Activated T-cell treated with anti-CD3 and anti-CD28 coated beads for 4 hours (primary cell): ENCODE data around the gene WFDC1.
"Not testable (repeated sequence)": the region's sequence is repeated elsewhere in the genome, so short reads cannot be mapped to it uniquely, and the experiment has no call there.

Experiments
- DNase-seq: peaks from one replicate; pipeline ENCODE4 v3.0.0-alpha.2; 2020

Gene WFDC1

DNA sequence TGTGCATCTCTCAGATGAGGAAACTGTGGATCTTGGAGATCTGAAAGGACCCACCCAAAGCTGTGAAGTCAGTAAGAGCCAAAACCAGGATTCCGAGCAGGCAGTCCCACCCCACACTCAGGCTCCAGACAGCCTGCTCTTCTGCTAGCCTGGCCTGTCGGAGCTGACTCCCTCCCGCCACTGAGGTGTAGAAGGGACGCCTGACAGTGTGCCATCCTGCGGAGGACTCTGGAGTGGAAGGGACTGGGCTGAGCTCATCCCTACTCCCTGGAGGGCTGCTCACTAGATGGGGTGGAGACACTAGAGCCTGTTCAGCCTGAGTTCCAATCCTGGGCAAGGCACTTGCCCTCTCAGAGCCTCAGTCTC is 36.0 kb downstream of the WFDC1 start:
- DNase-seq, result no peak

DNA sequence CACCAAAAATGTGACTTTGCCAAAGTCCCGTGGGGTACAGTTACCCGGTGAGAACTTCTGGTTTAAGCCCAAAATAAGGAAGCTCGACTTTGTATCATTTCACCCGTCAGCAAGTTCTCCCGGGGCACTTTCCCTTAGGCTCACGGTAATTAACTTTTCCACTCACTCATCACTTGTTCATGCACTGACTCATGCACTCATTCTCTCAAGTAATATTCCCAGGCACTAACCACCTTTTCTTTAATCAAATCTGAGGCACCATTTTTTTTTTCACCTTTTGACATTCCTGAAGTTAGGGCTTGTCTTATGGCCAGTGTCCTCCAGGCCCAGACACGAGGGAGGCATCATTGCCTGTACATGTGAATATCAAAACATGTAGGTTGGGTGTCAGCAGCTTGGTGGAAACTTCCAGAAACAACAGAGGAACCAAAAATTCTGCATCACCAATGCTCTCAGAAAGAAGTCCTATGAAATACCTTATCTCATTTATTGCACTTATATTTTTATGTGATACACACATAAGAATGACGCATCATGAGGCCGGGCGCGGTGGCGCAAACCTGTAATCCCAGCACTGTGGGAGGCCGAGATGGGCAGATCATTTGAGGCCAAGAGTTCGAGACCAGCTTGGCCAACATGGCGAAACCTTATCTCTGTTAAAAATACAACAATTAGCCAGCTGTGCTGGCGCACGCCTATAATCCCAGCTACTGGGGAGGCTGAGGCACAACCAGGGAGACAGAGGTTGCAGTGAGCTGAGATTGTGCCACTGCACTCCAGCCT is 37.5 kb downstream of the WFDC1 start:
- DNase-seq, result no peak

DNA sequence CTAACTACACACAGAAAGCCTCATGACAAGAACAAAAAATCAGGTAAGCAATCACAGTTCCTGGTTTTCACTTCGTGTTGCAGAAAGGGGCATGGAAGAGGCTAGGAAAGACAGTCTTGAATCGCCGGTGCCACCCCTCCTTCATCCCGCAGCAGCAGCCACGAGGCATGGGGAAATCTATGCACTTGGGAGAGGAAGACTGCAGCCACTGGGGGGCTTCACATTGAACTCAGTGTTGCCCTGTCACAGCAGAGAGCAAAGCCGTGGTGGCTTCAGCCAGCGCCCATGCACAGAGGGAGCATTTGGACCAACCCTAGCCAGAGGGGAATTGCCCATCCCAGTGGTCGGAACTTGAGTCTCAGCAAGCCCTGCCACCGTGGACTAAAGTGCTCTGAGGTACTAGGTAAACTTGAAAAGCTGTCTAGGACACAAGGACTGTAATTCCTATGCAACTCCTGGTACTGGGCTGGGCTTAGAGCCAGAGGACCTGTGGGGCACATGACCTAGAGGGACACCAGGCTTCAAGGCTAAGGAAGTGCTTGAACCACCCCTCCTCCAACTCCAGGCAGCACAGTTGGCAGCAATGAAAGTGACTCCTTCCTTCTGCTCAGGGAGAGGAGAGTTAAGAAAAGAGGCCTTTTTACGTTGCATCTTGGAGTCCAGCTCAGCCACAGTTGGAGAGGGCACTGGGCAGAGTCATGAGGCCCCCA is 38.5 kb downstream of the WFDC1 start:
- DNase-seq, result no peak

DNA sequence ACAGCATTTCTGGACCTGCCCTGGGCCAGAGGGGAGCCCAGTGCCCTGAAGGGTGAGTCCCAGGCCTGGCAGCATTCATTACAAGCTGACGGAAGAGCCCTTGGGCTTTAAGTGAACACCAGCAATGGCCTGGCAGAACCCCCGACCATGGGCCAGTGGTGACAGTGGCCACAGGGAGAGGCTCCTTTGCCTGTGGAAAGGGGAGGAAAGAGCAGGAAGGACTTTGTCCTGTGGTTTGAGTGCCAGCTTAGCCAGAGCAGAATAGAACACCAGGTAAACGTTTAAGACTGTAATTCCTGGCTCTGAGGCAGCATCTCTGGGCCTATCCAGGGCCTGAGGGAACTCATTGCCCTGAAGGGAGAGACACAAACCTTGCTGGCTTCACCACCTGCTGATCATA is 39.4 kb downstream of the WFDC1 start:
- no peak for DNase-seq

DNA sequence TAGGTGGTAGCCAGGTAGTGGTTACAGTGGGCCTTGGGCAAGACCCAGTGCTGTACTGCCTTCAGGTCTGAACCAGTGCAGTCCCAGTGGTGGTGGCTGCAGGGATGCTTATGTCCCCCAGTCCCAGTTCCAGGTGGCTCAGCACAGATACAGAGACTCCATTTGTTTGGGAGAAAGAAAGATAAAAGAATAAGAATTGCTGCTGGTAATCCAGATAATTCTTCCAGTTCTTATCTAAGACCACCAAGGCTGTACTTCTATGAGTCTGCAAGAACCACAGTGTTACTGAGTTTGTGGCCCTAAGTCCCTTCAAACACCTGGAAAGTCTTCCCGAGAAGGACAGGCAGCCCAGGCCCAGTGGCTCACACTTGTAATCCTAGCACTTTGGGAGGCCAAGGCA is 39.8 kb downstream of the WFDC1 start:
- DNase-seq, result no peak

DNA sequence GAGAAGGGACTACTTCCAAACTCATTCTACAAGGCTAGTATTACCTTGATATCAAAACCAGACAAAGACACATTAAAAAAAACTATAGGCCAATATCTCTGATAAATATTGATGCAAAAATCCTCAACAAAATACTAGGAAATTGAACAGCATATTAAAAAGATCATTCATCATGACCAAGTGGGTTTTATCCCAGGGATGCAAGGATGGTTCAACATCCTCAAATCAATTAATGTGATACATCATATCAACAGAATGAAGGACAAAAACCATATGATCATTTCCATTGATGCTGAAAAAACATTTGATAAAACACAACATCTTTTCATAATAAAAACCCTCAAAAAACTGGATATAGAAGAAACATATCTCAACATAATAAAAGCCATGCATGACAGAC is 42.6 kb downstream of the WFDC1 start:
- not testable (repeated sequence) for DNase-seq

DNA sequence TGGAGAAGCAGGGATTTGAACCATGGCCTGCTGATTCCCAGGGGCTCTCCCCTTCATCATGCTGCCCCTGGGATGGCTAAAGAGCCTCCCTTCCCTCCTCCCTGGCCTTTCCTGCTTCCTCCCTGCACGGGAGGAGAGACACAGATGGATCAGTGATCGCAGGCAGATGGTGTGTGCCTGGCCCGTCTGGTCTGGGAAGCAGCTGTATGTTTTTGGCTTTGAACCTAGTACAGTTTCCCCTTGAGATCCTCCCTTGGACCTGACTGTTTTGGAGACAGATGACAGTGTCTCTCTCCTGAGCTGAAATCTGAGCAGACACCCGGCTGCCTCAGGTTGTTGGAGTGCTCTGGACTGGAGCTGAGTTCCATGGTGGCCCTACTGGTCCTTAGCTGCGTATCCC is 44.6 kb downstream of the WFDC1 start:
- DNase-seq, result no peak

DNA sequence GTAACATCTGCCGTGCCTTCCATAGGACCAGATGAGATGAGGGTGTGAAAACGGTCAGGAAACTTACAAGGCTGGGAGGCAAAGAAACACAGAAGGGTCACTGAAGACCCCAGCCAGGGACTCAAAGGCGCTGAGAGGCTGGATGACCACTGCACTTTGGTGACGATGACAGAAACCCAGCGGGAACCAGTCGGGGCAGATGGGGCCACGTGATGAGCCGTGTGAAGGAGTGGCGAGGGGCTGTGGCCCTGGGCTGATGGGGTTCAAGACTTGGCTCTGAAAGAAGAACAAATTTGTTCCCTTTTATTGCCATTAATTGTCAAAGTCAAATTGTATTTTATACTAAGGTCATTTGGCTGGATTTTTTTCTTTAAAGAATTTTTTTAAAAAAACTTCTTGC is 45.1 kb downstream of the WFDC1 start:
- no peak for DNase-seq

DNA sequence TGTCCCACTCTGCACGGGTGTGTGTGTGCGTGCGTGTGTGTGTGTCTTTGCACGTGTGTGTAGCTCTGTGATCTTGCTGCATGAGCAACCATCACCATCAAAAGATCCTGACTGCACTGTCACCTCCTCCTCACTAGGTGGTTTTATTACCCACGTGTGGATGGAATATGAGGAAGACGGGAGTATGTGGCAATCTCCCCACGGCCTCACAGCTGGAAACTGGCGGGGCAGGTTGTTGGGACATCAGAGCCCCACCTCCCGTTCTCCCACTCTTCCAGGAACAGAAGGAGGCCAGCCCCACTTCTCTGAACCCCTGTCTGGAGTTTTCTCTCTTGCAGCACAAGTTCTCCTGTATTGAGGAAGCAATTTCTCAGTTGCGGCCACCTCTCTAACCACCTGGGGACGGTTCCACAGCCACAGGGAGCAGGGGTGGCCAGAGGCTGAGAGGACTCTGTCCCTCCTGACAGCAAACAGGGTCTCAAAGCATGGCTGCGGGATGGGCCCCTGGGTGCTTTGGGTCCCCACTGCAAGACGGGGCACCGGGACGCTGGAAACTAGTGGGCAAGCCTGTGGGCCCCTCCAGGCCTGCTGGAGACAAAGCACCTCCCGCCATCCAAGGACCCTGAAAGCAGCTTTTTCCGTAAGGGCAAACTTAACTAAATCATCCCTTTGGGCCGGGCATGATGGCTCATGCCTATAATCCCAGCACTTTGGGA is 45.8 kb downstream of the WFDC1 start:
- DNase-seq, result no peak

DNA sequence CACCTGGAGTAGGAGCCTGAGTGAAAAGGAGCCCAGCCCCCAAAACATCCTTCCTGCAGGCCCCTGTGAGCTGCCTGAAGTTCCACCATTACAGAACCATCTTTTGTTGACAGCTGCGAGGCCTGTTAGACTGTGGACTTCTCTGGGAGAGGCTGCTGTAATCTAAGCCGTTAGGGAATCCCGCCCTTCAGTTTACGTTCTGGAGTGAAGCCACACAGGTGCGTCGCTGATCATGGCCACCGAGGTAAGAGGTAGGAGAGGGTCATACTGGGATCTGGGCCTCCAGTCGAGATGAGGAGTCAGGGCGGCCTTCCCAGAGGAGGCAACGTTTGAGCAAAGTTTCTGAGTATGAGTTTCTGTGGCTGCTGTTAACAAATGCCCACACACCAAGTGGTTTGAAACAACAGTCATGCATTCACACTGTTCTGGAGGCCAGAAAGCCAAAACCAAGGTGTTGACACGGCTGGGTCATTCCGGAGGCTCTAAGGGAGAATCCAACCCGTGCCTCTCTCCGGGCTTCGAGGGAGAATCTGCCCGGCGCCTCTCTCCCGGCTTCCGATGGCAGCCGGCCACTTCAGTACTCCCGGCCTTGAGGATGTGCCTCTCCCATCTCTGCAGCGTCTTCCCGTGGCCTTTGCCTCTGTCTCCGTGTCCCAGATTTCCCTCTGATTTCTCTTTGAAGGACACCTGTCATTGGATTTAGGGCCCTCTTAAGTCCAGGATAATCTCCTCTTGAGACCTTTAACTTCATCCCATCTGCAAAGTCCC is 47.0 kb downstream of the WFDC1 start:
- DNase-seq, result no peak

DNA sequence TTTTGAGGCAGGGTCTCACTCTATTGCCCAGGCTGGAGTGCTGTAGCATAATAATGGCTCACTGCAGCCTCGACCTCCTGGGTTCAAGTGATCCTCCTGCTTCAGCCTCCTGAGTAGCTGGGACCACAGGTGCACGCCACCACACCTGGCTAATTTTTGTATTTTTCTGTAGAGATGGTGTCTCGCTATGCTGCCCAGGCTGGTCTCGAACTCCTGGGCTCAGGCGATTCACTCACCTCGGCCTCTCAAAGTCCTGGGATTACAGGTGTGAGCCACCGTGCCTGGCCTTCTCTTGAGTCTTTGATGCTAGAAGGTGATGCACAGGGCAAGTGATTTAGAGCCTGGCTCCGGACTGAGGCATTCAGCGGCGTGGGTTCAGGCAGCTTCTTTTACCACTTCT is 49.1 kb downstream of the WFDC1 start:
- DNase-seq, result not testable (repeated sequence)

DNA sequence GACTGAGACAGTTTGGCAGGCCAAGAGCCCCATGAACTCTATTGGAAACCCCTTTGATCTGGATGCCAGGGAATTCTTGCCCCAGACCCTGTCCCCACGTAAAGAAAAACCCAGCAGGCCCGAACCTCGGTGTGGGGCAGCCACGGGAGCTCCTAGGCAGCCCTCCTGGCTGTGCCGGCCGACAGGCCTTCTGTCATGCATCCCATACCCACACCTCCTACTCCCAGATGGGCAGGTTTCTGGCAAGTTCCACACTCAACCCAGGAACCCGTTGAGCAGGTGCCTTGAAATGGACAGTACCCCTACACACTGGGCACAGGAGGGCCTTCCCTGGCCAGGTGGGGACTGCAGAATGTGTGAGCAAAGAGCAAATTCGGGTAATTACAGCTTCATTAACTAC is 50.1 kb downstream of the WFDC1 start:
- DNase-seq, result no peak

DNA sequence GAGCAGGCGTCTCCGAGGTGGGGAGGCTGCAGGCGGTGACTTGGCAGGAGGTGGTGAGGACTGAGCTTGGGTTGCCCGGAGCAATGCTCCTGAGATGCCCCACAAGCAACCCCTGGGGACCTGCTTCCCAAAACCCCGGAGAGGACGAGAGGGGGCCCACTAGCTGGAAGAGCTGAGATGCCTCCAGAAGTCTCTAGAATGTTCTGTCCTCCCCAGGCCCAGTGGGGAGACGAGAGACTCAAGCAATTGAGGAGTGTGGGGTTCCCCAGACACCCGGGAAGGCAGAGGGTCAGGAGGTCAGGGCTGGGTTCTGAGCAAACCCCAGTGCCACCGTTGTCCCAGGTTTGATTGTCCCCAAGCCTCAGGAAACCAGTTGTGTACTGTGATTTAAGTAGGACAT is 52.5 kb downstream of the WFDC1 start:
- no peak for DNase-seq

DNA sequence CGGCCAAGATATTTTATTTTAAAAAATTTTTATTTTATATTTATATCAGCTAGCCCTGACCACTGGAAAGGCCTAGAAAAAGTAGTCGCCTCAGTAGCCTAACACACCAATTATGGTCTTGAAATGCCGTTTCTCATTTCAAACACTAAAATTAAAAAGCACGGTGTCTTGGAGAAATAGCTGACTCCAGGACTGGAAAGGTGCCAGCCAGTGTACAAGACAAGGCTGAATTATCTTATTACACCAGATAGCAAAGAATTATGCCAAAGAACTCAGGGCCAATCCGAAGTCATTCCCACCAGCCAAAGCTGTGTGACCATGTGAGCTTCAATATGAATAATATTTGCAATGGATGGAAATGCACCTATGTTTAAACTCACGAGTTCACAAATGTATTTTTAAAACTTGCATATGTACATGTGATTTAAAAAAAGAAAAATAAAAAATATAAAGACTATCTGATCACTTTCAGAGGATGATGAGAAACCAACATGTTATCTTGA is 53.8 kb downstream of the WFDC1 start:
- DNase-seq, result no peak

DNA sequence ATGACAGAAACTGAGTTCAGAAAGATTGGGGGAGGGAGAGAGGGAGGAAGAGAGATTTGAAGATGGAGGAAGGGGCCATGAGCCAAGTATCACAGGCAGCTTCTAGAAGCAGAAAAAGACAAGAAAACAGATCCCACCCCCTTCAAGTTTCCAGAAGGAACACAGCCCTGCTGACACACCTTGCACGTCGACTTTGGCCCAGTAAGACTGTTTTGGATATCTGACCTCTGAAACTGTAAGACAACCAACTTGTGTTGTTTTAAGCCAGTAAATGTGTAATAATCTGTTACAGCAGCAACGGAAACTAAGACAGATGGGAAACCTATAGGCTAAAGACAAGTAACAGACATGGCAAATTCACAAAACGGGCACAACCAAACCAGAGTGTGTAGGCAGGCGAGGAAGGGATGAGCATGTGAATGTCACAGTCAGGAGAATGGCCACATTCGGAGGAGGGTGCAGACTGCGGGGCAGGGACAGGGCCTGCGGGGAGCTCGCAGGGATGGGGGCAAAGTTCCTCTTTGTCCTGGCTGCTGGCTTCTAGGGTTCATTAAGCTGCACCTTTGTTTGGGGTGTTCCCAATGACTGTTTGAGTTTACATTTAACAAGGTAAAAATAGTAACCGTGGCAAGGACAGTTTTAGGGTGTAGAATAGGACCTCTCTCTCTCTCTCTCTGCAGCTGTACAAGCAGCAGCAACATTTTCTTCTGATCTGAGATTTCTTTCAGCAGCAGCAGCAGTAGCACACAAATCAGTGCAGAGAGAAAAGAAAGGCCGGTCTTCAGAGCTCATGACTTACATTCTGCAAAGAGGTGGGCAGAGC is 55.4 kb downstream of the WFDC1 start:
- DNase-seq, result no peak

DNA sequence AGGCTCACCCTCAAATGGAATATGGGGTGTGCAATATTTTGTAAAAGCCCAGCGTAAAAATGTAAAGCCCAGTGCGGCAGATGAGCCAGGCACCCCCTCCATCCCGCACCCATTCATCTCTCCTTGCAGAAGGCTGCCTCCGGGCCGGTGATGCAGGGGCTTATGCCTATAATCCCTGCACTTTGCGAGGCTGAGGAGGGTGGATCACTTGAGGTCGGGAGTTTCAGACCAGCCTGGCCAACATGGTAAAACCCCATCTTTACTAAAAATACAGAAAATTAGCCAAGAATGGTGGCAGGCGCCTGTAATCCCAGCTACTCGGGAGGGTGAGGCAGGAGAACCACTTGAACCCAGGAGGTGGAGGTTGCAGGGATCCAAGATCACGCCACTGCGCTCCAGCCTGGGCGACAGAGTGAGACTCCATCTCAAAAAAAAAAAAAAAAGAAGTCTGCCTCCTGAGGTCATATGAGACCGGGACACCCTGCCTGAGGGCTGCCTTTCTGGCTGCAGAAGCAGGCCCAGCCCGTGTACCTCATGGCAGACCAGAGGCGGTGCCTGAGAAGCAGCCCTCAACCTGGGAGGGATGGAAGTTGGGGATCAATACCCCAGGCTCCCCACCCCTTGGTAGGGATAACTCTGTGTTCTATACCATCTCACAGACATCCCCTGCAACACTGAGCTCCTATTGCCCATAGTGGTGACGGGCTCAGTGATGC is 56.2 kb downstream of the WFDC1 start:
- DNase-seq, result no peak

DNA sequence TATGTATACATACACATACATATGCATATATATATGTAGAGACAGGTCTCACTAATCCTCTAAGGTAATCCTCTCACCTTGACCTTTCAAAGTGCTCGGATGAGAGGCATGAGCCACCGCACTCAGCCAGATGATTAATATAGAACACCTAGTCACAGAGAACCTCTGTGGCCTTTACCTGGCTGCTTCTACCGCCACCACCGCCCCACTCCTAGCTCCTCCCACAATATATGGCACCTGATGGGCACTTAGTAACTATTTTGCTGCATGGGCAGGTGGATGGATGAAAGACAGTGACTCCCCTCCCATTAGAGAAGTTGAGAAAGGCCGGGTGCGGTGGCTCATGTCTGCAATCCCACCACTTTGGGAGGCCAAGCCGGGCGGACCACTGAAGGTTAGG is 57.0 kb downstream of the WFDC1 start:
- DNase-seq, result no peak

DNA sequence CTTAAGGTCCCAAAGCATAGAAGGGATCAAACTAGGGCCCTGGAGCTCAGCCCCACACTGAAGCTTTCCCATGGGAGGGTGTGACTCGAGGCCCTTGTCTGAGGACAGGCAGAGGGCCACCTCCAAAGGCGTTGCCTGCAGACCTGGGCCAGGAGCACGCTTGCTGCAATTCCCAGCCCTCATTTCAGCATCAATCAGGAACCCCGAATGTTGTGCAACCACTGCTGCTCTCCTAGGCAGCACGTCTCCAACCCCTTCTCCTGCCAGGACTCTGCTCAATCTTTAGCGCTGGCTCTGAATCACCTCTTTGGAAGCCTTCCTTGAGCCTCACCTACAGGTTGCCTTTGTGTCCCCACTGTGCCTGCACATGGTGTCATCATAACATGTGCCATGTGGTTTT is 59.6 kb downstream of the WFDC1 start:
- no peak for DNase-seq

DNA sequence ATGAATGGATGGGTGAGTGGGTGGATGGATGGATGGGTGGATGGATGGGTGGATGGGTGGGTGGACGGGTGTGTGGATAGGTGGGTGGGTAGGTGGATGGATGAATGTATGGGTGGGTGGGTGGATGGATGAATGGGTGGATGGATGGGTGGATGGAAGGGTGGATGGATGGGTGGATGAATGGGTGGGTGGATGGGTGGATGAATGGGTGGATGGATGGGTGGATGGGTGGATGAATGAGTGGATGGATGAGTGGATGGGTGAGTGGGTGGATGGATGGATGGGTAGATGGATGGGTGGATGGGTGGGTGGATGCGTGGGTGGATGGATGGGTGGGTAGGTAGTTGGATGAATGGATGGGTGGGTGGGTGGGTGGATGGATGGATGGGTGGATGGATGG is 60.5 kb downstream of the WFDC1 start:
- DNase-seq, result no peak

DNA sequence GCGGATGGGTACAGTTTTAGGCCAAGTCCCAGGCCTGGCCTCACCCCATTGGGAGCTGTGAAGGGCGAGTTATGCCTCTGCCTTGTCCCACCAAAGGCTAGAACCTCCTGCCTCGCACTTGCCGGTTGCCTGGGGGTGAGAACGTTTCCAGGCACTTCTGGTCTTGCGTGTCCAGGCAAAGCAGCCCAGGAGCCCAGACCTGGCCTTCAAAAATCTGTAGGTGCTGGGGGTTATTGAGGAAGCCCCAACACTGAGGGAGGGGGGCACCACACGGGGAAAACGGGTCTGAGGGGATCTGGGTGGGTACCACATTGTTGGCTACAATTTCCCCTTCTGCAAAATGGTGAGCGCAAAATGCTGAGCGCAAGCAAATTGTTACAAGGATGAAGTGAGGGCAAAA is 61.5 kb downstream of the WFDC1 start:
- no peak for DNase-seq

DNA sequence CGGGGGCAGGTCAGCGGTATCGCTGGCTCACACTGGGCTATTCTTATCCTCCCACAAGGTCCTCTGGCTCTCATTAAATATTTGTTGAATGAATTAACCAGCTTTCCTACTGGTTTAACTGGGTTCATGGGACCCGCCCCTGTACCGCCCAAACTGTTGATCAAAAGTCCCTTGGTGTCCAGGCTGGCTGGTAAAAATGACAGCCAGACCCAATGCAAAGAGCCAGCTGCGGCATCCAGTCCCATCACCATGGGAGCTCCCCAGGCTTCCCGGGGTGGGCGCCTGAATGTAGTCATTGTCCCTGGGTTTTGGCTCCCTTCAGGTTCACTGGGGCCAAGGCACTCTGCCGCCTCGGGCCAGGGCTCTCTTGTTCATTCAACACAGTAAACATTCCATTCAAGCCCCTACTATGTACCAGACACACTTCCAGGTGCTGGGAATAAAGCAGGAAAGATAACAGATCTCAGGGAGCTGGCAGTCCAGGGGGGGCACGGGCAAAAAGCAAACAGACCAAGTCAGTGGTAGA is 62.0 kb downstream of the WFDC1 start:
- DNase-seq, result no peak
